Type B pancreatic cell (in vitro differentiated cells): ENCODE data around the gene GRIA4. TPM values are rescaled to one million over a fixed set of nuclear protein-coding genes. Genes with fewer than 3 reads are reported as not detected.

ENCODE experiments used
- DNase-seq: peaks from one replicate; pipeline ENCODE4 v3.0.0; 2021; ENCODE audit warnings: mixed read lengths; ENCODE audit not compliant: unreplicated experiment; ENCODE audit errors: extremely low spot score
- H3K27ac Mint-ChIP-seq: 2 replicates; pipeline ENCODE4 v1.8.0; 2021; ENCODE audit warnings: mild to moderate bottlenecking, mixed read lengths
- H3K27me3 Mint-ChIP-seq: 2 replicates; pipeline ENCODE4 v1.8.0; 2021; ENCODE audit warnings: mixed read lengths
- H3K36me3 Mint-ChIP-seq: 2 replicates; pipeline ENCODE4 v1.8.0; 2021; ENCODE audit warnings: mixed read lengths
- H3K4me1 Mint-ChIP-seq: one replicate; pipeline ENCODE4 v1.8.0; 2021; ENCODE audit warnings: mixed read lengths; ENCODE audit not compliant: unreplicated experiment
- H3K4me3 Mint-ChIP-seq: 2 replicates; pipeline ENCODE4 v1.8.0; 2021; ENCODE audit warnings: mild to moderate bottlenecking, mixed read lengths
- H3K9me3 Mint-ChIP-seq: 2 replicates; pipeline ENCODE4 v1.8.0; 2021; ENCODE audit warnings: mixed read lengths
- total RNA-seq: library from RNA; stranded (reverse); gene quantifications from 2 replicates; pipeline ENCODE4 v1.2.1, GENCODE V29; 2021; ENCODE audit warnings: low replicate concordance
- TF ChIP-seq, protein P1 (sequence below): fragments of 200-600 bp; sonication (generic); conservative IDR thresholded peaks from 2 replicates; pipeline ENCODE4 v1.5.0; 2021; ENCODE audit warnings: antibody characterized with exemption, mild to moderate bottlenecking

Gene GRIA4
- total RNA-seq, 1 donor from 2014 or later, result 26.7 TPM

DNA sequence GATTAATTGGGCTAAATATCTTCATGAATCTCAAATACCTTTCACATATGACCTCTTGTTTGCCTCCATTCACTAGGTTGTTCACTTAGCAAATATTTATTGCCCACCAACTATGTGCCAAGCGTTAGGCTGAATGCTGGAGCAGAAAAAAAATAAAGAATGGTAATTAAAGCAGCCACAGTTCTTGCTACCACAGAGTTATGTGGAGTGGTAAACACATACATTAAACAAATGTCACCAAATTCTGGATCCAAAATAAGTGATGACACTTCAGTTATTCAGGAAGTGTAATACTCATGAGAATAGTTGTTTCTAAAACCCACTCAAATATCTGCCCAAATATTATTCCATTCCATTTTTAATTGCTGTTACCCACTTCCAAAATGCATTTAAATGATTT, 128.4 kb downstream of the GRIA4 start:
- DNase-seq, result no peak
- Mint-ChIP-seq H3K27me3 (no peaks in the 10 kb centered on the region), H3K27ac (no peak overlapping the region), H3K4me3 (no peak overlapping the region), H3K4me1 (no peaks in the 10 kb centered on the region), H3K36me3 (no peaks in the 10 kb centered on the region), H3K9me3 (no peaks in the 10 kb centered on the region)
- TF ChIP-seq, protein P1, sequence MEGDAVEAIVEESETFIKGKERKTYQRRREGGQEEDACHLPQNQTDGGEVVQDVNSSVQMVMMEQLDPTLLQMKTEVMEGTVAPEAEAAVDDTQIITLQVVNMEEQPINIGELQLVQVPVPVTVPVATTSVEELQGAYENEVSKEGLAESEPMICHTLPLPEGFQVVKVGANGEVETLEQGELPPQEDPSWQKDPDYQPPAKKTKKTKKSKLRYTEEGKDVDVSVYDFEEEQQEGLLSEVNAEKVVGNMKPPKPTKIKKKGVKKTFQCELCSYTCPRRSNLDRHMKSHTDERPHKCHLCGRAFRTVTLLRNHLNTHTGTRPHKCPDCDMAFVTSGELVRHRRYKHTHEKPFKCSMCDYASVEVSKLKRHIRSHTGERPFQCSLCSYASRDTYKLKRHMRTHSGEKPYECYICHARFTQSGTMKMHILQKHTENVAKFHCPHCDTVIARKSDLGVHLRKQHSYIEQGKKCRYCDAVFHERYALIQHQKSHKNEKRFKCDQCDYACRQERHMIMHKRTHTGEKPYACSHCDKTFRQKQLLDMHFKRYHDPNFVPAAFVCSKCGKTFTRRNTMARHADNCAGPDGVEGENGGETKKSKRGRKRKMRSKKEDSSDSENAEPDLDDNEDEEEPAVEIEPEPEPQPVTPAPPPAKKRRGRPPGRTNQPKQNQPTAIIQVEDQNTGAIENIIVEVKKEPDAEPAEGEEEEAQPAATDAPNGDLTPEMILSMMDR, result no peak

DNA sequence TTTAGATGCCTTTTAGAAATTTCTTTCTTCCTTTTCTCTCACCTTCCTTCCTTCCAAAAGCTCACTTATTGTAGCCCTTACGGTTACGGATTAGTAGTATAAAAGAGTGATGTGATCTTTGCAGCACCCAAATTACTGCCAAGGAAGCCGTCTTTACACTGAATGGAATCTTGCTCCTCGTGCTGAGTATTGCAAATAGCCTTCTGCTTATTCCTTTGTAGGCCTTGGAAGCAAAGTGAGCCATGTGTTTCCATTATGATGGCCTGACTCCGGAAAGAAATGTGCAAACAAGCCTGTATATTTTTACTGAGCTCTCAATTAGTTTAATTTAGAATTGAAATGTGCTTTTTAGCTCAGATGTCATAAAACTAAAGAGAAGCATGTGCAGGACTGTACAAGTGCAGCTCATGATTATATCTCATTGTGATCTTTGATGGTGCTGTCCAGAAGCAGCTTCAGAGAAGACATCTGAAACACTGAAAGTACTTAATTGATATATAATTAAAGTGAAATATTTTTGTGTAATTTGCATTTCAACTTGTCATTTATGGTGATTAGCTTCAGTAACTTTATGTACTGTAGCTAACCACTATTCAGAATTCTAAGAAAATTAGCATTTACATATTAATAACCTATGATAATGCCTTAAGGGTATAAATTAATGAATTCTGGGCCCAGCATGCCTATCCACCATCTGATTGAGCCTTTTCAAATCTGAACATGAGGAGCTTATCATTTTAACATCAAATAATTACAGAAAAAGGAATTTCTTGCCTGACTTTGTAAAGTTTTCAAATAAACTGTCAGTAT, 129.3 kb downstream of the GRIA4 start:
- H3K4me1 Mint-ChIP-seq, result no peaks in the 10 kb centered on the region
- H3K9me3 Mint-ChIP-seq, result no peaks in the 10 kb centered on the region
- TF ChIP-seq, protein P1, result no peak
- H3K4me3 Mint-ChIP-seq, result no peak overlapping the region
- no peak overlapping the region for H3K27ac Mint-ChIP-seq
- H3K36me3 Mint-ChIP-seq, result no peaks in the 10 kb centered on the region
- no peak for DNase-seq
- H3K27me3 Mint-ChIP-seq, result no peaks in the 10 kb centered on the region

DNA sequence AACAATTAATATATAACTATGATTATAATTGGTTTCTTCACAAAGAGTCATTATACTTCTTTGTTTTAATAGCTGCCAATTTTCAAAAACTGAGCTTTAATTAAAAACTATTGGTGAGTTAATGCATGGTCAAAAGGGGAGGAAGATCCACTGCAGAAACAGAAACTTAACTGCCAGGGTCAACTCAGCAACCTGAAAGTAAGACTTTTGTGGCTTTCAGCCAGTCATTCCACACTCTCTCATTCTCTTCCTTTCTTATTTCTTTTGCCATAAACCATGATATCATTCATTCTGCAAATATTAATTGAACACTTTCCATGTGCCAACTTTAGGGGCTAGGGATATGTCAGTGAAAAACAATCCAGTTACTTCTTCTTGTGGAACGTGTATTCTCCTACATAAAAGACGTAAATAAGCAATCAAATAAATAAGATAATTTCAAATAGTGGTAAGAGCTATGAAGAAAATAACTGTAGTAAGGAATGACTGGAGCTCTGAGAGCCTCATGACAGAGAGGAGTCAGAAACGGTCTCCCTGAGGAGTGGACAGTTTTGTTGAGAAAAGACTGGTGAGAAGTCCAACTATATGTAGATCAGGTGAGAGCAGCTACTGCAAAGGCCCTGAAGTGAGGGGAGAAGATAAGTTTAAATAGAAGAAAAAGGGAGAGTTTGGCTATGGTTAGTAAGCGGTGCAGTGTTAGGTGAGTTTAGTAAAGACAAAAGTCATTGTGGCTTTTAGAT, 130.5 kb downstream of the GRIA4 start:
- Mint-ChIP-seq H3K4me1 (no peaks in the 10 kb centered on the region), H3K4me3 (no peak overlapping the region), H3K9me3 (no peaks in the 10 kb centered on the region), H3K36me3 (no peaks in the 10 kb centered on the region), H3K27ac (no peak overlapping the region), H3K27me3 (no peaks in the 10 kb centered on the region)
- no peak for DNase-seq
- TF ChIP-seq, protein P1, result no peak

DNA sequence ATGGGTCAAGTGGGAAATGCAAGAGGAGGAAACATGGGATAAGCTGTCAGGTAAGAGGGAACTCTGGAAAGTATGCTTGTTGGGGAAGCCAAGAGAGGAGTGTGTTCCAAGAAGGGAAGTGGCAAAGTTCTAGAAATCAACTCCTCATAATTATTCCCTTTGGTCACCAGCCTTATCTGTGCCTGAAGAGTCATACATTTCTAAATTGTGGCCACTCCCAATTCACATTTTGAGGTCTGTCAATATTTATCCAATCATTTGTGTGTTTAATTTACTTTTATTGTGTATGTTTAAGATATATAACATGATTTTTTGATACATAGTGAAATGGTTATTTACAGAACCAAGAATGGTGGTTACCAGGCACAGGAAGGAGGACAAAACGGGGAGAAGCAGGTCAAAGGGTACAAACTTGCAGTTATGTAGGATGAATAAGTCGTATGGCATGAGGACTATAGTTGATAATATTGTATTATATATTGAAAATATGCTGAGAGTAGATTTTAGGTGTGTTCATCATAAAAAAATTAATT, 131.7 kb downstream of the GRIA4 start:
- Mint-ChIP-seq H3K27me3 (no peaks in the 10 kb centered on the region), H3K36me3 (no peaks in the 10 kb centered on the region), H3K4me1 (no peaks in the 10 kb centered on the region), H3K4me3 (no peak overlapping the region), H3K27ac (no peak overlapping the region), H3K9me3 (no peaks in the 10 kb centered on the region)
- TF ChIP-seq, protein P1, result no peak
- no peak for DNase-seq

DNA sequence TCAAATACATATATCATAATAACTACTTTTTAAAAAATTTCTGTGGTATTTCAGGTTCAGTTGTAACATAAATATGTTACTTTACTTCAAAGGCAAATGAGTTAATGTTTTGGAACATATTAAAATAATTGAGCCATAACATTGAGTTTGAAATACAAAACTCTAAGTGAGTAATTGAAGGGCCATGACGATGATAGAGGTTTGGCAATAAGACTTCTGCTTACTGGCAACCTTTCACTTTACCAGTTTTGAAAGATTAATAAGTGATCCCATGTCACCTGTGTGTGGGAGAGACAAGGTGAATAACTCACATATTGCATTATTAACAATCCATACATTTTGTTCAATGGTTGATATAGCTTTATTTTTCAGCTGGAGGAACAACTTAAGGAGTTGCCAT, 144.4 kb downstream of the GRIA4 start:
- no peaks in the 10 kb centered on the region for H3K9me3 Mint-ChIP-seq
- no peaks in the 10 kb centered on the region for H3K4me1 Mint-ChIP-seq
- H3K27ac Mint-ChIP-seq, result no peak overlapping the region
- DNase-seq, result no peak
- H3K27me3 Mint-ChIP-seq, result no peaks in the 10 kb centered on the region
- TF ChIP-seq, protein P1, result no peak
- H3K36me3 Mint-ChIP-seq, result no peaks in the 10 kb centered on the region
- no peak overlapping the region for H3K4me3 Mint-ChIP-seq
